C1 segment of cervical spinal cord (tissue), 14 donors: ENCODE results near the gene FAM163B.

Experiments
- DNase-seq, 14 donors: peaks; one replicate each; lab custom pipeline; 2025; lab: John Stamatoyannopoulos, UW

Gene FAM163B

GRCh38 chr9:133599470-133600173, 9.6 kb downstream of the FAM163B start:
- no peak for DNase-seq

- no peak for DNase-seq
Measured at GRCh38 chr9:133598978-133599377, 10.2 kb downstream of the FAM163B start.

GRCh38 chr9:133597316-133597957, 11.8 kb downstream of the FAM163B start:
- DNase-seq: no peak

- no peak for DNase-seq
Measured at GRCh38 chr9:133595910-133596309, 13.3 kb downstream of the FAM163B start.

GRCh38 chr9:133594310-133594709, 14.9 kb downstream of the FAM163B start:
- DNase-seq: no peak

- DNase-seq: no peak
Measured at GRCh38 chr9:133593587-133594253, 15.5 kb downstream of the FAM163B start.

- no peak for DNase-seq
Measured at GRCh38 chr9:133592731-133593409, 16.3 kb downstream of the FAM163B start.

- DNase-seq: no peak
Measured at GRCh38 chr9:133591985-133592384, 17.2 kb downstream of the FAM163B start.

- no peak for DNase-seq
Measured at GRCh38 chr9:133591116-133591910, 17.9 kb downstream of the FAM163B start.

GRCh38 chr9:133590231-133590855, 18.8 kb downstream of the FAM163B start:
- DNase-seq: no peak

- DNase-seq: no peak
Measured at GRCh38 chr9:133589454-133590227, 19.5 kb downstream of the FAM163B start.

- DNase-seq: no peak
Measured at GRCh38 chr9:133587466-133587865, 21.7 kb downstream of the FAM163B start.

- no peak for DNase-seq
Measured at GRCh38 chr9:133587051-133587450, 22.1 kb downstream of the FAM163B start.

- no peak for DNase-seq
Measured at GRCh38 chr9:133585481-133586351, 23.5 kb downstream of the FAM163B start.

GRCh38 chr9:133584559-133585476, 24.4 kb downstream of the FAM163B start:
- peak in 1 of 14 donors; percentile 13 for DNase-seq

- no peak for DNase-seq
Measured at GRCh38 chr9:133584167-133584558, 25.0 kb downstream of the FAM163B start.

- no peak for DNase-seq
Measured at GRCh38 chr9:133583586-133583985, 25.6 kb downstream of the FAM163B start.

GRCh38 chr9:133583111-133583510, 26.1 kb downstream of the FAM163B start:
- no peak for DNase-seq
